HG03565 (cell line): ENCODE data around the gene CNMD.
"Not testable (repeated sequence)": the region's sequence is repeated elsewhere in the genome, so short reads cannot be mapped to it uniquely, and the experiment has no call there.

Experiments
- ATAC-seq: cut with Tn5 transposase; IDR thresholded peaks from one replicate; pipeline ENCODE4 v1.9.1; 2021; ENCODE audit warnings: mild to moderate bottlenecking, moderate library complexity; ENCODE audit not compliant: unreplicated experiment

Gene CNMD

DNA sequence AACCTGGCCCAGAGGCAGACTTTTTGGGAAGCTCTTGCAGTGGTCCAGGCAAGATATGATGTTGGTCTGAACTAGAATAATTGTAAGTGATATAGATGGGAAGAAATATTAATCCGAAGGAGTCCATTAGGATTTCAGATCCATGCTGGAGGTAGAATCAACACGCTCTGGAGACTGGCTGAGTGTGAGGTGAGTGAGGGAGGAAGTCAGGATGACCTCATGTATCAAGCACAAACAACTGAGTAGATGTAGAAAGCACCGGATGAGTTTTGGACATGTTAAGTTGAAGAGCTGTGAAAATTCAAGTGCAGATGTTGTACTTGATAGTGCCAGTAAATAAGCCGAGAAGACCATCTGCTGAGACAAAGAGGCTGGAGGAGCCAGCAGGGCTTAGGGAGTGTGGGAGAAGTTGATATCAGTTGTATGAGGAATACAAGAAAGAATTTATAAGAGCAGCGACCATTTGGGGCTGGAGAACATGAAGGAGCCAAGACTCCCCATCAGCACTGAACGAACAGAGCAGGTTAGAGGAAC, 5.3 kb upstream of the CNMD start:
- ATAC-seq: no peak

DNA sequence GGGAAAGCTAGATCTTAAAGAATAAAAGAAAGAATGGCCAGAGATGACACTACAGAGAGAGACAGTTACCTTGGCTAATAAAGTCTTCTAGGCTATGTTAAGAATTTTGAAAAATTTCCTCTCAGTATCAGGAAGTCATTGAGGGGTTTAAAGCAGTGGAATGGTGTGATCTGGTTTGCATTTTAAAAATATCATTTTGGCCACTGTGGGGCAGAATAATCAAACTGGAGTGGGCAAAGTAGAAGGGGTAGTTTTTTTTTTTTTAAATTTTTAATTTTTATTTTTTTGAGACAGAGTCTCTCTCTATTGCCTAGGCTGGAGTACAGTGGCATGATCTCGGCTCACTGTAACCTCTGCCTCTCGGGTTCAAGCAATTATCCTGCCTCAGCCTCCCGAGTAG, 4.4 kb upstream of the CNMD start:
- ATAC-seq: no peak

DNA sequence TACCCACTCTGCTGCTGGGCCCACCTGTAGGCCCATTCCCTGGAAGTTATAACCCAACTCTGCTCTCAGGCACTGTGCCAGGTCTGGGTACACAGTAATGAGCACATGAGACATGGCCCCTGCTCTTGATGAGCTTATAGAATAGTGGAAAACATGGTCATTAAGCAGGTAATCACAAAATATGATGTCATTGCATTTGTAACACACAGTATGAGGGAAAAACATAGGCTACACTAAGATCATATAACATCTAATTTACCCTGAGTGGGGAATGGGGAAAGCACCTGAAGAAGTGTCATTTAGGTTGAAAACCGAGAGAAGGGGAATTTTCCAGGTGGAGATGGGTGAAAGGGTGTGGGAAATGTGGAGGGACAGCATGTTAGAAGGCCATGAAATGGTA, 3.9 kb upstream of the CNMD start:
- ATAC-seq: no peak

DNA sequence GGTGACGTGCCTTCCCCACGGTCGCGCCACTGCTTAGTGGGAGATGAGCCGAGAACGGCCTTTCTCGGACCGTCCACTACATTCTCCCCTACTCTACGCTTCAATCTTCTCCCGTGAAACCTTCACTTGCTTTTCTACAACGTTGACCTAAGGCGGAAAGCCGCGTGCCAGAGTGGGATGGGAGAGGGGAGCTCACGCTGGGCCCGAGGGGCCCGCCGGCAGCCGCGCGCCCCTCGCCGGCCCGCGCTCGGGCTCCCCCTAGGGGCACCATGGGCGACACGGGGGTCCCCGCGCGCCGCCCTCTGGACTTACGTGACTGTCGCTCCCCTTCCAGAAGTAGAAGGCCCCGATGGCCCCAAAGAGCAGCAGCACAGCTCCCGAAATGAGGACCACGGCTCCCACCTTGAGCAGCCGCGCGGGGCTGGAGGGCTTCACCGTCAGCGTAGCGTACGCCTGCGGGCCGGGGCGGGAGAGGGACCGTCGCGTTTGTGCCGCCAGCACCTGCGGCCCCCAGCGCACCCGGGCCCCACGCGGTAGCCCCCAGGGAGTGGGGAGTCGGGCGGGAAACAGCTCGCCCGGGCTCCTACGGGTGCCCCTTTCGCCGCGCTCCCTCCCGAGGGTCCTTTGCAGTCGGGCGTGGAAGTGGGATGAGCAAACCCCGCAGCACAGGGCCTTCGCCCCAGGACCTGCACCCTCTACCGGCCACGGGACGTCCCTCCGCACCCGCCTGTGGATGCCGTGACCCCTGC, 727 bp downstream of the CNMD start:
- no peak for ATAC-seq

DNA sequence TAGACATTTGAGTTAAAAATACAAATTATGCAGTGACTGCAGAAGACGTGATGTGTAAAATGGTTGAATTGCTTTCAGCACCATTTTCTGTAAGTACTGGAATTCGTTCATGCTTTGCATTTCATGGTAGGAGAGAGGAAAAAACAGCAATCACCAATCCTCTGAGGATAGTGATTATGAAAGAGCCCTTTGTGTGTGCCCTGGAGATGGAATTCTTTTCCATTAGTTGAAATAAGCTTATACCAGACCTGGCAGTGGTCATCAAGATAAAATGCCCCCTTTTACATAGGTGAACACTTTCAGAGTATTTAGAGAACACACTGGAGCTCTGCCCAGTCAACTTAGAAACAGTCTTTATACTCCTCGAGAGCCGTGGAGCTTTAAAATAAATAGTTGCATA, 1.7 kb downstream of the CNMD start:
- no peak for ATAC-seq

DNA sequence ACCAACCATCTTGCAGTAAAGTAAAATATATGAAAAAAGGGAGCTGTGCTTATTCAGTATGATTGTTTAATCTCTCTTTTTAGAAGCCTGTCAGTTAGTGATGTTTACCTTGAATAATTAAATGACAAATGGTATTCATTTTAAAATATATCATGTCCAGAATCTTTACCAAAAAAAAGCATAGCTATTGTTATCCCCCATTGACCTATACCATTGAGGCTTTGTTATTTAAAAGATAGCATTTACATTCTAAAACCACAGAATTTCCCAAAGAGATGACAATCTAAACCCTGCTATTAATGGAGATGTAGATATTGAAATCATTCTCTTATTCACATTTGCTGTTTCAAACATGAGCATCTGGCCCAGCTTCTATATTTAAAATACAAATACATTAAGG, 2.2 kb downstream of the CNMD start:
- no peak for ATAC-seq

DNA sequence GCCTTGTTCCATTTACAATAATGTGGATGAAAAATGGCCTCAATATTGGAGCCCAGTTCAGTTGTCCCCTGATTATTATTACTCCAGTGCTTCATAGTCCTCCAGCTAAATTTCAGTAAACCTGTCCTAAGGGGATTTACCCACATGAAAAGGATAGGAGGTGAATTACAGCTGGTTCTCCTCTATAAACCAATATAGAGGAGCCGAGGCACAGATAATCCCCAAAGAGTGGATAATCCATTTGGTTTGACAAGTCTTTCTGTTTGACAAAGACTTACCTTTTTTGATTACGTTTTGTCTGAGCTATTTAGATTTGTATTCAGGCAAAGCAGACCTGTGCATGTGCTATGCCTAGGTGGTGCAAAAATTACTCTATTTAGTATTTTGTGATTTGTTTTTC, 2.7 kb downstream of the CNMD start:
- no peak for ATAC-seq

DNA sequence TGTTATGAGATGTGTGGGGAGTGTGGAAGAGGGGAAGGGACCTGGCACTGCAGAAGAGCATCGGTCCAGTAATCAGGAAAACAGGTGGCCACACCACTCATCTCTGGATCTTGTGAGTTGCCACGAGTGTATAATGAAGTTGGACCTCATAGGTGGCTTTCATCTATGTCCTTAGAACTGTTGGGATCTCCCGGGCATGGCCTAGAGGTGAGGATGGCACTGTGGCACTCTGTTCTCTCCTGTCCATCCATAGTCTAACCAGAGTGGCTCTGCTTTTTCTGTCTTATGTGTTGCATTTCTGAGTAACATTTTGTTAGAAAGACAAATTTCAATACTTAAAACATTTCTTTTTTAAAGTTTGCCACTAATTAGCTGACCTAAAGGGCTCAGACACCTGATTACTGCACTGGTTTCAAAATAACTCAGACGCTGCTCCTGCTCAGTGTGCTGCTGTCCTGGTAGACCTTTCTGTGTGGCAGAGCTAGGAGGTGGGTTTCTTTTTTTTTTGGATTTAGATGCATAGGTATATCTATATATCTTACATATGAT, 5.5 kb downstream of the CNMD start:
- no peak for ATAC-seq

DNA sequence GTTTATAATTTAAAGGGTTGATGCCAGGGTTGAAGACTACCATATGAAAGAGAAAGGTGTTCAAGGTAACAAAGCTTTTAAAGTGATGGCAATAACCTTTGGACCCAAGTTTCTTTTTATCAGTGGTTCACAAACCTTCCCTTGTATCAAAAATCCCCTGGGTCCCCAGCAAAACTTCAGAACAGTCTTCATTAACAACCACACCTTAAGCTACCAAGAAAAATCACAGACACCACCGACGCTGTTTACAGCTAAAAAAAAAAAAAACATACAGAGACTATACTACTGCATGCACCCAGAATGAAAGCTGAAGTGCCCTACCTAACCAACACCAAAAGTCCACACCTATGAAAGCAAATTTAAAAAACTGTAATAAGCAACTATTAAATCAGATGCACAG, 13.4 kb downstream of the CNMD start:
- ATAC-seq: no peak

DNA sequence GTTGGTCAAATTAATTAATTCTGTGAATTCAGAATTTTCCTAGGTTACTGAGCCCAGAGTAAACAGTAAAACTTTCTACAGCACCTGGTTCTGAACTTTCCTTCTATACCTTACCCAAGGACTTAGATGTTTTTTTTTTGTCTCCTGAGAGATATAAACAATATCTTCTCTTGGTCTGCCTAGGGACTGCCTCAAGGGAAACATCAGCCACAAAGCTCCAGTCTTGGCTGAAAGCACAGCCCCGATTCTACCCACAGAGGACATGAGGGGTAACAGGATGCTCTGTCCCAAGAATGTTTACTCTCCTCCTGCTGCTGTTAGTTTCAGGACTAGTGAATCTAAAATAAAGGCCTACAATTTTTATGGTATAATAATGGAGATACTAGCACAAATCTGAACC, 14.3 kb downstream of the CNMD start:
- ATAC-seq: no peak

DNA sequence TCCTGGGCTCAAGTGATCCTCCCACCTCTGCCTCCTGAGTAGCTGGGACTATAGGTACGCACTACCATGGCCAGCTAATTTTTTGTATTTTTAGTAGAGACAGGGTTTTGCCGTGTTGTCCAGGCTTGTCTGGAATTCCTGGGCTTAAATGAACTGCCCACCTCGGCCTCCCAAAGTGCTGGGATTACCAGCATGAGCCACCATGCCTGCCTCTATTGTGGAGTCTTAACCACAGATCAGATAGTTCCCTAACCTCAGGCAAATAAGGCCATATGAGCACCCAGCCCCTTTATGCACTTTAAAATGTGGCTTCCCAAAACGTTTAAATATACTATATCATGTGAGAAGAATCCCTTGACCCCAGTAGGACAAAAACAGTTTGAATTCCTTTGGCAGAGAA, 16.4 kb downstream of the CNMD start:
- ATAC-seq: no peak

DNA sequence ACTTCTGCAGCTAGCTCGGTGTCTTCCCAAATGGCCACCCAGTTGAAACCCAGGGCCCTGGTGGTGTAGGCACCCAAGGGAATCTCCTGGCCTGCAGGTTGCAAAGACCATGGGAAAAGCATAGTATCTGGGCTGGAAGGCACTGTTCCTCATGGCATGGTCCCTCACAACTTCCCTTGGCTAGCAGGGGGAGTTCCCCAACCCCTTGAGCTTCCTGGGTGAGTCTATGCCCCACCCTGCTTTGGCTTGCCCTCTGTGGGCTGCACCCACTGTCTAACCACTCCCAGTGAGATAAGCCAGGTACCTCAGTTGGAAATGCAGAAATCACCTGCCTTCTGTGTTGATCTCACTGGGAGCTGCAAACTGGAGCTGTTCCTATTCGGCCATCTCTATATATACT, 18.3 kb downstream of the CNMD start:
- ATAC-seq: not testable (repeated sequence)

DNA sequence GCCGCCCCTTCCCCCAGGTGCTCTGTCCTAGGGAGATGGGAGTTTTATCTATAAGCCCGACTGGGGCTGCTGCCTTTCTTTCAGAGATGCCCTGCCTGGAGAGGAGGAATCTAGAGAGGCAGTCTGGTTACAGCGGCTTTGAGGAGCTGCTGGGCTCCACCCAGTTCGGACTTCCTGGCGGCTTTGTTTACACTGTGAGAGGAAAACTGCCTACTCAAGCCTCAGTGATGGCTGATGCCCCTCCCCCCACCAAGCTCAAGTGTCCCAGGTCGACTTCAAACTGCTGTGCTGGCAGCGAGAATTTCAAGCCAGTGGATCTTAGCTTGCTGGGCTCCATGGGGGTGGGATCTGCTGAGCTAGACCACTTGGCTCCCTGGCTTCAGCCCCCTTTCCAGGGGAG, 18.7 kb downstream of the CNMD start:
- not testable (repeated sequence) for ATAC-seq

DNA sequence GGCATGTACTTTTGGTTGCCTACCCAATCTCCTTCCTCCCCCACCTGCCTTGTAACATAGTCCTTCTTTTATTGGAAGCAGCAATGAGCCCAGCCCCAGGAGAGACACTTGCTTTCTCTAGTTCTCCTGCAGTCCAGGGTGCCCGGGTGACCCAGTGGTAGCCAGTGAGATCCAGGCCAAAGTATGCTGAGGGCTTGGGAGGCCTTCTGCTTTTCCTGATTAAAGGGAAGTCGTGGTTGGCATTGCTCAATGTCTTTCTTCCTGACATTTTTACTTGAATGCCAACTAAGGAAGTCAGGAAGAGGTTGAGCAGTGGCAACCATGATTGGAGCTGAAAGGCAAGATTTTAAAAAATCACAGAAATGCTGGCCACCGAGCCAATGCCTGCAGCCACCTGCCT, 25.7 kb downstream of the CNMD start:
- no peak for ATAC-seq

DNA sequence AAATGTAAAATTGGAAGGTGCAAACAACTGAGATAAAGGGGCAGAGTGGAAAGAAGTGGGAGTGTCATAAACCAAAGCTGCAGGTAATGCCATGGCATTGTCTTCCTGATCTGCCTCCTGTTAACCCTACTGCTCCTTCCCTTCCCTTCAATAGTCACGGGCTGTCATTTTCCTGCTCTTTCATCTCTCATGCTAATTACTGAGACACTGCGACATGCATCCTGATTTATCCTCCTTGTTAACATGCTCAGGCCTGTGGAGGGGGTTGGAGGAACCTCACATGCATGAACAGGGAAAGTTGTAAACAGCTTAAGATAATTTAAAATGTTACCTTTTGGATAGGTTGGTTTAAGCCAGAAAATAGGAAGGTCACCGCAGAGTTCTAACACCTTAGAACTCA, 27.2 kb downstream of the CNMD start:
- ATAC-seq: no peak

DNA sequence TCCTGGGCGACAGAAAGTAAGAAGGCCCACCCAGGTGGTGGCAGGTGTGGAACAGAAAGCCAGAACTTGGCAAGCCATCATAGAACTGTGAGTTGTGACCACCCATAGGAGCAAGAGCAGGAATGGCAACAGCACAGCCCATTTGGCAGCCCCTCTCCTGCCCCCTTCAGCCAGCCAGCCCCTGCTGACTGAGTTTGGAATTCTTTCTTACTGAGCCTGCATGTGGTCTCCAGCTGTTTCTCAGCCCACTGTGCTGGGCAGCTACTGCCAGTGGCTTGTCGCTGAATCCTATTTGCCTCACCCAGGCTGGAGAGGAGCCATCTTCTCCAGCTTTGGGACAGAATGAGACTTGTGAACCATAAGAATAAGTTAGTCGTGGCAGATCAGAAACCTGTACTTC, 28.3 kb downstream of the CNMD start:
- ATAC-seq: no peak

DNA sequence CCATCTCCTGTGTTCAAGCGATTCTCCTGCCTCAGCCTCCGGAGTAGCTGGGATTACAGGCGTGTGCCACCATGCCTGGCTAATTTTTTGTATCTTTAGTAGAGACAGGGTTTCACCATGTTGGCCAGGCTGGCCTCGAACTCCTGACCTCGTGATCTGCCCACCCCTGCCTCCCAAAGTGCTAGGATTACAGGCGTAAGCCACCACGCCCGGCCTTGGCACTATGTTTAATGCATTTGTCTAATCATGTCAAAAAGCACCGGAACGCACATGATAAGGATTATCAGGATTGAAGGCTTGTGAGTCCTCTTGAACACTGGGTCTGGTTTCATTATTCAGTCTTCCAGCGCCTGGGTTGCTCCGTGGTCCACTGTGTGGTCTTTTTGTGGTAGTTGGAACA, 31.4 kb downstream of the CNMD start:
- ATAC-seq: not testable (repeated sequence)

DNA sequence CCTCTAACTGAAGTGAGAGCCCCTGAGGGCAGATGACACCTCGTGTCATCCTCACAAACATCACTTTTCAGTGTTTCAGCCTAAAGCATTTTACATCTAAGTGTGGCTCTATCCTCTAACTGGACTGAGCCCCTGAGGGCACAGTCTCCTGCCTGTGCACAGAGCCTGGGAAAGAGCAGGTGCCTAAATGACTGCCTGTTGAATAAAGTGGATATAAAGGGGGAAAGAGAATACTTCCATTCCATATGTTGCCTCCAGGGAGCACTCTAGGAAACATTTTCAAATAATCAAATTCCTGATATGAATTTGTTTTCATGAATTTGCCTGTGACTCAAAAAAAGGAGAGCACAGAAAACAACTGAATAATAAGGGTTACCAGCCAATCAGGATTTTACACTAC, 32.2 kb downstream of the CNMD start:
- ATAC-seq: no peak

DNA sequence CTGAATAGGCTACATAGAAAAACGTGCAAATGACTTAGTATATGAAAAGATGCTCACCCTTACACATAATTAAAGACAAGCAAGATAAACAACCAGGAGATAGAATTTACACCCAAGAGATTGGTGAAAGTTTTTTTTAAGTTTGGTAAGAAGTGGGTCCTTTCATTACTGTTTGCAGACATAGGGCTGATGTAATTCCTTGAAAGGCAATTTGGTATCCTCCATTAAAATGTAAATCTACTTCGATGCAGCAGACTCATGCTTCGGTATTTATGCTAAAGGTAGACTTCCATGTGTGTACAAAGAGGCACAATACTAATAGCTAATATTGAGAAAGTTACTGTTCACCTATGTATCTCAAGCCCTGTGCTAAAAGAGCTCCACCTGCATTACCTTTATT, 33.5 kb downstream of the CNMD start:
- no peak for ATAC-seq

DNA sequence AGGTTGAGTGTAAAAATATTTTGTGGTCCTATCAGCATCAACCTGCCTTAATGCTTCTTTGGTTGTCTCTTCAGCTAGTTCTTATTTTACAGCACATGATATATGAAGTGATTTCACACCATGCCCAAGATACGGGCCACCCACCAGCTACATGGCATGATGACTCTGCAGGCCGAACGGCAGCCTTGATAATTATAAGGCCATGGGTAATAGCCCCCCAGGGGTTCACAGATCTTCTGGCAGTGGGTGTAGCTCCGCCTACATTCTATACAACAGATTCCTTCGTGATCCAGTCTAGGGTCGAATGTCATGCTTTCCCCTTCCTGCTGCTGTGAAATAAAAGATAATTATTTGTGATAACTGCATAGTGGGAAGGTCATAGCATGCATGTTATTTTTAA, 36.1 kb downstream of the CNMD start:
- ATAC-seq: no peak

DNA sequence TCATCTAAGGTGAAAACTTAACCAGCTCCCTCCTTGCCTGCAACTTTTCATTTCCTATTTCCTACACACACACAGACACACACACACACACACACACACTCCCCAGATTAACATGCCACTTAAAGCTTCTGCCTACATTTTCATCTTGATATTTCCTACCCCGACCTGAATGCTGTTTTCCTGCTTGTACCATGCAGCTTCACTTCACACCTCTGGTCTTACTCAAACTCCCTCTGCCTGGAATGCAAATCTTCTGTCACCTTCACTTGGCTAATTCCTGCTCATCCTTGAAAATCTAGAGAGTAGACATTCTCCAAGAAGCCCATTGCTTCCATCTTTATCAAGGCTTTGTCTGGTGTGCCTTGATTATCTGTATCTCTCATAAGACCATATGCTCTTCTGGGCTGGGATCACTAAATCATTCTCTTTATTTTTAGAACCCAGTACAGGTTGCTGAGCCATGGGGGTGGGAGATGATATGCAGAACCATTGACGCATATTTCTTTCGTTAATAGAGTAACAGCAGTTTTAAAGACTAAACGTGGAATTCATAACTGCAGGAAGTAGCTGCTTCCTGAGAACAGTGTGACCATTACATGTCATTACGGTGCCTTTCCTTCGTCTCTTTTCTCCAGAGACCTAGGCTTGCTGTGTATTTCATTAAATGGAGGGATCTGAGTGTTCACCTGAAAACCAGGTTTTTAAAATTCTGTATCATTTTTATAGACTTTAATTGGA, 37.7 kb downstream of the CNMD start:
- no peak for ATAC-seq

DNA sequence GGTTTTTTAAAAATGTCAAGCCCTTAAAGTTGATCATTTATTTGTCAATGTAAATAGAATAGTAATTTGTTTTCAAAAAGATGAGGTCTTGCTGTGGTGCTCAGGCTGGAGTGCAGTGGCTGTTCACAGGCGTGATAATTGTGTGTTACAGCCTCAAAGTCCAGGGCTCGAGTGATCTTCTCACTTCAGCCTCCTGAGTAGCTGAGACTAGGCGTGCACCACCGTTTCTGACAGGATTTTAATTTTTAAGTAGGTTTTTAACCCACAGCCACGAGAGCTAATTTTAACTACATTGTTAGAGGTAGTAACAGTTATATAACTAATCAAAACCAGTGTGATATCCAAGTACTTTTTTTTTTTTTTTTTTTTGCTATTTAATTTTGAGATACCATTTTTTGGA, 43.1 kb downstream of the CNMD start:
- no peak for ATAC-seq
